ENCODE measurements around the gene KAZN. TPM values are rescaled to one million over a fixed set of nuclear protein-coding genes. Genes with fewer than 3 reads are reported as not detected.

KAZN gene
- total and polyA plus RNA-seq, 4 donors, result 4.4 to 19.3 (median 9.6) TPM

- H3K4me1 ChIP-seq (ENCODE audit: control insufficient read depth in 1 of 2, insufficient read depth in 2 of 2, low read length in 2 of 2), result peaks cover 0 to 3% of the 10 kb centered on the region in 2 donors
- no peak overlapping the region for H3K4me3 ChIP-seq (ENCODE audit: low read length in 2 of 2)
- H3K27me3 ChIP-seq (ENCODE audit: control insufficient read depth in 1 of 2, insufficient read depth in 2 of 2, low read length in 1 of 2), result no peaks in the 10 kb centered on the region
- 44 to 63% methylated on average over 9 of the region's 9 CpGs for WGBS, 2 donors
- intact Hi-C loops (cut with DNase I), result no loop called here
- ATAC-seq (ENCODE audit: low FRiP score) (no peak), DNase-seq (no peak)
- no peaks in the 10 kb centered on the region for H3K9me3 ChIP-seq (ENCODE audit: control insufficient read depth, low read length)
- H3K36me3 ChIP-seq (ENCODE audit: control insufficient read depth in 1 of 2, insufficient read depth in 2 of 2, low read length in 1 of 2), result no peaks in the 10 kb centered on the region
- H3K27ac ChIP-seq (ENCODE audit: low read depth in 1 of 2, low read length in 2 of 2), result no peak overlapping the region
These were observed 143.9 kb downstream of the KAZN start for GRCh38 chr1:14742181-14742980.

DNA sequence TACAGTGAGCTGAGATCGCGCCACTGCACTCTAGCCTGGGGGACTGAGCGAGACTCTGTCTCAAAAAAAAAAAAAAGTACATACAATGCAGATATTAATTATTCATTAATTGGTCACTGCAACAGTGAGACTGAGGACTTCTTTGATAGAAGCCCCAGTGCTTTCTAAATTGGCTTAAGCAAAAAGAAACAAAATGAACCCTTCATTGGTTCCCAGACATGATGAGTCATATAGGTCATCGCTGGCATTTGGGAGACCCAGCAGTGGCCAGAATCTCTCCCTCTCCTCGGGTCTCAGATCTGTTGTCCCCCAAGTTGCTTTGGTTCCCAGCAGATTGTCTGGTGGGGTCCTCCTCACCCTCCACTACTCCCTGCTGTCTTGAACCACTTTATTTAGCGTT, 144.9 kb downstream of the KAZN start:
- H3K9me3 ChIP-seq (ENCODE audit: control insufficient read depth, low read length), result no peaks in the 10 kb centered on the region
- H3K4me3 ChIP-seq (ENCODE audit: low read length in 2 of 2), result no peak overlapping the region
- no peaks in the 10 kb centered on the region for H3K36me3 ChIP-seq (ENCODE audit: control insufficient read depth in 1 of 2, insufficient read depth in 2 of 2, low read length in 1 of 2)
- DNase-seq (no peak), ATAC-seq (ENCODE audit: low FRiP score) (no peak)
- WGBS, 2 donors, result 91 to 92% methylated on average over 6 of the region's 6 CpGs
- H3K27me3 ChIP-seq (ENCODE audit: control insufficient read depth in 1 of 2, insufficient read depth in 2 of 2, low read length in 1 of 2), result no peaks in the 10 kb centered on the region
- intact Hi-C loops (cut with DNase I), result no loop called here
- peaks cover 0 to 3% of the 10 kb centered on the region in 2 donors for H3K4me1 ChIP-seq (ENCODE audit: control insufficient read depth in 1 of 2, insufficient read depth in 2 of 2, low read length in 2 of 2)
- no peak overlapping the region for H3K27ac ChIP-seq (ENCODE audit: low read depth in 1 of 2, low read length in 2 of 2)

DNA sequence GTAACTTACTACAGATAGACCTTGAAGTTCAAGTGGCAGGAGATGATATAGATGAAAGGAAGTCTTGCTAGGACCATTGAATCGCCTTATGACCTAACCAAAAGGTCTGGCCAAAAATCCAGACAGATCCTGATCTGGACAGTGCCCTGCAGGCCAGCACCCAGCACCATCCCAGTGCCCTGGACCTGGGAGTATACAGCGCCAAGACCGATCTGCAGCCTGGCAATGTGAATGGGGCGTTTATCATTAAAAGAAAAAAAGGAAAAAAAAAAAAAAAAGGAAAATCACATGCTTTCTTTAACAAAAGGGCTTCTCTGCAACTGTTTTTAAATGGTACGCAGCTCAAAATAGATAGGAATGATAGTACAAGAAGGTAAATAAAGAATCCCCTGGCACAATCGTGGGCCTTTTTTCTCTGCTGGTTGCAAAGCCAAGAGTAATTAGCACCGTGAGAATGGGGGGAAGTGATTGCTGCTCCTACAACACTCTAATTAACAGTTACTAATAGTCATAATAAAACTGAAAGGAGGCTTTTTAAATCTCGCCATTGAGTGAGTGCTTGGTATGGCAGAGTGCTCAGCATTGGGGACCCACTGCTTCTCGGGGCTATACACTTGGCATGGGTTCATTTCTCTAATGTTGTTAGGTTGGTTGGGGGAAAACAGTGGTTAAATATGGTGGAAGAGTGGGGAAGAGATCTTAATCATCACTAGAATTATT, 146.7 kb downstream of the KAZN start:
- no peaks in the 10 kb centered on the region for H3K9me3 ChIP-seq (ENCODE audit: control insufficient read depth, low read length)
- no peak for ATAC-seq (ENCODE audit: low FRiP score)

DNA sequence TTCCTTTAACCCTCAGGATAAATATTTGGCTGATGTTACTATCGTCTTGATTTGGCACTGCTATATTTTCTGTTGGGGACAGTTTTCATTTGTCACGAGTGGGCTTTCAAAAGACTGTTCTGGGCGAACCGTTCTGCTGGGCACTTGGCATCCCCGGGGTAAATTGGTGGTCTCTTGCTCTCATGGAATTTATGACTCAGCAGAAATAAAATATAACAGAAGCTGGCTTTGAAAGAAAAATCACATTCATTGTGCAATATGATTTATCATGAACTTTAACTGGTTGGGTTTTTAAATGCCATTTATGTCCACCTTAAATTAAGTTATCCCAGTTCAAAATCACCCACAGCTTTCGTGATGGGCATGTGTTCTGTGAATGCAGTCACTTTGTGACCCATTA, 147.3 kb downstream of the KAZN start:
- Histone ChIP-seq H3K27ac (ENCODE audit: low read depth in 1 of 2, low read length in 2 of 2) (no peak overlapping the region), H3K4me1 (ENCODE audit: control insufficient read depth in 1 of 2, insufficient read depth in 2 of 2, low read length in 2 of 2) (peaks cover 0 to 3% of the 10 kb centered on the region in 2 donors), H3K9me3 (ENCODE audit: control insufficient read depth, low read length) (no peaks in the 10 kb centered on the region), H3K36me3 (ENCODE audit: control insufficient read depth in 1 of 2, insufficient read depth in 2 of 2, low read length in 1 of 2) (no peaks in the 10 kb centered on the region), H3K4me3 (ENCODE audit: low read length in 2 of 2) (no peak overlapping the region), H3K27me3 (ENCODE audit: control insufficient read depth in 1 of 2, insufficient read depth in 2 of 2, low read length in 1 of 2) (no peaks in the 10 kb centered on the region)
- intact Hi-C loops (cut with DNase I), result no loop called here
- 21 to 34% methylated on average over 6 of the region's 6 CpGs for WGBS, 2 donors
- no peak for DNase-seq
- no peak for ATAC-seq (ENCODE audit: low FRiP score)

More for the DNA sequence above, 146.7 kb downstream of the KAZN start:
- Histone ChIP-seq H3K27me3 (ENCODE audit: control insufficient read depth in 1 of 2, insufficient read depth in 2 of 2, low read length in 1 of 2) (no peaks in the 10 kb centered on the region), H3K4me1 (ENCODE audit: control insufficient read depth in 1 of 2, insufficient read depth in 2 of 2, low read length in 2 of 2) (peaks cover 0 to 3% of the 10 kb centered on the region in 2 donors), H3K36me3 (ENCODE audit: control insufficient read depth in 1 of 2, insufficient read depth in 2 of 2, low read length in 1 of 2) (no peaks in the 10 kb centered on the region), H3K4me3 (ENCODE audit: low read length in 2 of 2) (no peak overlapping the region), H3K27ac (ENCODE audit: low read depth in 1 of 2, low read length in 2 of 2) (no peak overlapping the region)
- intact Hi-C loops (cut with DNase I), result no loop called here
- 70 to 81% methylated on average over 9 of the region's 9 CpGs for WGBS, 2 donors
- DNase-seq, result no peak

- DNase-seq (no peak), ATAC-seq (ENCODE audit: low FRiP score) (no peak)
- 83 to 84% methylated on average over 4 of the region's 4 CpGs for WGBS, 2 donors
- Histone ChIP-seq H3K4me3 (ENCODE audit: low read length in 2 of 2) (no peak overlapping the region), H3K36me3 (ENCODE audit: control insufficient read depth in 1 of 2, insufficient read depth in 2 of 2, low read length in 1 of 2) (no peaks in the 10 kb centered on the region), H3K9me3 (ENCODE audit: control insufficient read depth, low read length) (no peaks in the 10 kb centered on the region), H3K4me1 (ENCODE audit: control insufficient read depth in 1 of 2, insufficient read depth in 2 of 2, low read length in 2 of 2) (peaks cover 0 to 3% of the 10 kb centered on the region in 2 donors), H3K27ac (ENCODE audit: low read depth in 1 of 2, low read length in 2 of 2) (no peak overlapping the region), H3K27me3 (ENCODE audit: control insufficient read depth in 1 of 2, insufficient read depth in 2 of 2, low read length in 1 of 2) (no peaks in the 10 kb centered on the region)
- intact Hi-C loops (cut with DNase I), result no loop called here
These were observed 147.9 kb downstream of the KAZN start for GRCh38 chr1:14746393-14746792.

DNA sequence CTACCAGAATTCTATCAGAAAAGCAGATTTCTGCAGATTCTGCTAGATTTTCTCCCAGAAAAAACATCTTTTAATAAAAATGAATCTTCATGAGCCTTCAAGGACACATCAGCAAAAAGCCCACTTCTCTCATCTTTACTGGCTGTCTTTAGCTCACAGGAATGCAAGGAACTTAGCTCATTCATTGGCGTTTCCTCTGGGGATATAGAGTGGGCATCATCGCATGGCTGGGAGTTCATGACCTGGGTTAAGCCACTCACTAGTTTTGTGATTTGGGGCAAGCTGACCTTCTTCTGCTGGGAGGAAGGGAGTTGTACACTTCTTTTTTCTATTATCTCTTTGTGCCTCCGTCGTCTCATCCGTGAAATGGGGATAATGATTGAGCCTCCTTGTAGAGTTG, 149.7 kb downstream of the KAZN start:
- Histone ChIP-seq H3K4me1 (ENCODE audit: control insufficient read depth in 1 of 2, insufficient read depth in 2 of 2, low read length in 2 of 2) (peaks cover 0 to 3% of the 10 kb centered on the region in 2 donors), H3K36me3 (ENCODE audit: control insufficient read depth in 1 of 2, insufficient read depth in 2 of 2, low read length in 1 of 2) (no peaks in the 10 kb centered on the region), H3K4me3 (ENCODE audit: low read length in 2 of 2) (no peak overlapping the region), H3K27me3 (ENCODE audit: control insufficient read depth in 1 of 2, insufficient read depth in 2 of 2, low read length in 1 of 2) (no peaks in the 10 kb centered on the region), H3K27ac (ENCODE audit: low read depth in 1 of 2, low read length in 2 of 2) (no peak overlapping the region), H3K9me3 (ENCODE audit: control insufficient read depth, low read length) (no peaks in the 10 kb centered on the region)
- ATAC-seq (ENCODE audit: low FRiP score), result no peak
- intact Hi-C loops (cut with DNase I), result no loop called here
- no peak for DNase-seq
- whole genome bisulfite sequencing, 2 donors, result 88 to 91% methylated on average over 5 of the region's 5 CpGs

GRCh38 chr1:14748977-14749376, 150.5 kb downstream of the KAZN start:
- DNase-seq (no peak), ATAC-seq (ENCODE audit: low FRiP score) (no peak)
- intact Hi-C loops (cut with DNase I), result no loop called here
- Histone ChIP-seq H3K4me3 (ENCODE audit: low read length in 2 of 2) (no peak overlapping the region), H3K27me3 (ENCODE audit: control insufficient read depth in 1 of 2, insufficient read depth in 2 of 2, low read length in 1 of 2) (no peaks in the 10 kb centered on the region), H3K4me1 (ENCODE audit: control insufficient read depth in 1 of 2, insufficient read depth in 2 of 2, low read length in 2 of 2) (peaks cover 0 to 3% of the 10 kb centered on the region in 2 donors), H3K27ac (ENCODE audit: low read depth in 1 of 2, low read length in 2 of 2) (no peak overlapping the region), H3K9me3 (ENCODE audit: control insufficient read depth, low read length) (no peaks in the 10 kb centered on the region), H3K36me3 (ENCODE audit: control insufficient read depth in 1 of 2, insufficient read depth in 2 of 2, low read length in 1 of 2) (no peaks in the 10 kb centered on the region)
- 66 to 68% methylated on average over 2 of the region's 2 CpGs for WGBS, 2 donors

DNA sequence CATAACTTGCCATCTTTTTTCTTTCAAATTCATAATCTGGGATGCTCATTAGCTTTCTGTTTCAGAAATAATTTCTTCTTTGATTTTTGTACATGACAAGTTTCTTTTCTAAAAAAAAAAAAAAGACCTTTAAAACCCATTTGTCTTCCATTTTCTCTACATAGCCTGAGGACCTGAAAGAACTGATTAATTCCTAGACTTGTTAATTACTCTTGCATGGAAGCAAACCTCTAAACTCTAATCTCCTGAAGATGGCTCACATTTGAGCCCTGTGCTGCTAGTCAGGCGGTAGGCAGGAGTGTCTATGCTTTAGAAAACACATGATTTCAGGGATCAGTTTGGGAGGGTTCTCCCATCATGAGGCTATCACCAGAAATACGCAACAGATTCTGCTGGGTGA, 152.0 kb downstream of the KAZN start:
- Histone ChIP-seq H3K4me3 (ENCODE audit: low read length in 2 of 2) (no peak overlapping the region), H3K27me3 (ENCODE audit: control insufficient read depth in 1 of 2, insufficient read depth in 2 of 2, low read length in 1 of 2) (no peaks in the 10 kb centered on the region), H3K9me3 (ENCODE audit: control insufficient read depth, low read length) (no peaks in the 10 kb centered on the region), H3K4me1 (ENCODE audit: control insufficient read depth in 1 of 2, insufficient read depth in 2 of 2, low read length in 2 of 2) (peaks cover 0 to 3% of the 10 kb centered on the region in 2 donors), H3K36me3 (ENCODE audit: control insufficient read depth in 1 of 2, insufficient read depth in 2 of 2, low read length in 1 of 2) (no peaks in the 10 kb centered on the region), H3K27ac (ENCODE audit: low read depth in 1 of 2, low read length in 2 of 2) (no peak overlapping the region)
- DNase-seq (no peak), ATAC-seq (ENCODE audit: low FRiP score) (no peak)
- 90% methylated on average over 2 of the region's 2 CpGs for WGBS, 2 donors
- intact Hi-C loops (cut with DNase I), result no loop called here
